HEK293T (cell line): Measurements from ENCODE around the gene TBC1D1.

Experiments used
- CTCF ChIA-PET: fragments of 350-600 bp; formaldehyde crosslinking; extraction: SDS; loops from one replicate; lab custom pipeline; 2021; ENCODE audit warnings: antibody characterized with exemption, inconsistent platforms; lab: Yijun Ruan, JAX
- POLR2A ChIA-PET: fragments of 350-600 bp; formaldehyde crosslinking; extraction: SDS; loops from one replicate; lab custom pipeline; 2020; ENCODE audit warnings: antibody characterized with exemption, inconsistent platforms; lab: Yijun Ruan, JAX
- DNase-seq: peaks from one replicate; pipeline ENCODE4 v3.0.0; 2012; ENCODE audit warnings: mixed read lengths; ENCODE audit errors: extremely low spot score
- ARNT ChIP-seq: fragments of 450-650 bp; IDR thresholded peaks from 2 replicates; pipeline ENCODE4 v1.6.1; 2017; ENCODE audit warnings: mild to moderate bottlenecking
- BHLHE40 ChIP-seq: fragments of 450-650 bp; IDR thresholded peaks from 2 replicates; pipeline ENCODE4 v1.6.1; 2016; ENCODE audit warnings: mild to moderate bottlenecking, moderate library complexity, borderline replicate concordance
- CTBP1 ChIP-seq: fragments of 450-650 bp; IDR thresholded peaks from 2 replicates; pipeline ENCODE4 v1.6.1; 2016; ENCODE audit warnings: borderline replicate concordance
- ELF4 ChIP-seq: fragments of 450-650 bp; IDR thresholded peaks from 2 replicates; pipeline ENCODE4 v1.6.1; 2017; ENCODE audit warnings: antibody characterized with exemption
- FOXA1 ChIP-seq: fragments of 450-650 bp; IDR thresholded peaks from 2 replicates; pipeline ENCODE4 v1.6.1; 2016; ENCODE audit warnings: mild to moderate bottlenecking
- FOXK2 ChIP-seq: fragments of 450-650 bp; IDR thresholded peaks from 2 replicates; pipeline ENCODE4 v1.6.1; 2016; ENCODE audit warnings: mild to moderate bottlenecking
- FOXM1 ChIP-seq: fragments of 450-650 bp; IDR thresholded peaks from 2 replicates; pipeline ENCODE4 v1.6.1; 2017; ENCODE audit warnings: mild to moderate bottlenecking, borderline replicate concordance
- HDGF ChIP-seq: fragments of 450-650 bp; IDR thresholded peaks from 2 replicates; pipeline ENCODE4 v1.6.1; 2017; ENCODE audit warnings: antibody characterized with exemption, borderline replicate concordance
- L3MBTL2 ChIP-seq: fragments of 450-650 bp; conservative IDR thresholded peaks from 2 replicates; pipeline ENCODE4 v1.6.1; 2016; ENCODE audit warnings: mild to moderate bottlenecking
- LEF1 ChIP-seq: fragments of 450-650 bp; IDR thresholded peaks from 2 replicates; pipeline ENCODE4 v1.6.1; 2017; ENCODE audit warnings: mild to moderate bottlenecking, borderline replicate concordance
- NFRKB ChIP-seq: fragments of 450-650 bp; IDR thresholded peaks from 2 replicates; pipeline ENCODE4 v1.6.1; 2016; ENCODE audit warnings: mild to moderate bottlenecking, moderate library complexity
- PKNOX1 ChIP-seq: fragments of 450-650 bp; IDR thresholded peaks from 2 replicates; pipeline ENCODE4 v1.6.1; 2016
- SP1 ChIP-seq: fragments of 450-650 bp; IDR thresholded peaks from 2 replicates; pipeline ENCODE4 v1.6.1; 2017
- SUZ12 ChIP-seq: fragments of 450-650 bp; IDR thresholded peaks from 2 replicates; pipeline ENCODE4 v1.6.1; 2016; ENCODE audit warnings: mild to moderate bottlenecking
- TARDBP ChIP-seq: fragments of 450-650 bp; IDR thresholded peaks from 2 replicates; pipeline ENCODE4 v1.6.1; 2016
- ZNF384 ChIP-seq: fragments of 450-650 bp; IDR thresholded peaks from 2 replicates; pipeline ENCODE4 v1.6.1; 2016

The TBC1D1 gene

DNA sequence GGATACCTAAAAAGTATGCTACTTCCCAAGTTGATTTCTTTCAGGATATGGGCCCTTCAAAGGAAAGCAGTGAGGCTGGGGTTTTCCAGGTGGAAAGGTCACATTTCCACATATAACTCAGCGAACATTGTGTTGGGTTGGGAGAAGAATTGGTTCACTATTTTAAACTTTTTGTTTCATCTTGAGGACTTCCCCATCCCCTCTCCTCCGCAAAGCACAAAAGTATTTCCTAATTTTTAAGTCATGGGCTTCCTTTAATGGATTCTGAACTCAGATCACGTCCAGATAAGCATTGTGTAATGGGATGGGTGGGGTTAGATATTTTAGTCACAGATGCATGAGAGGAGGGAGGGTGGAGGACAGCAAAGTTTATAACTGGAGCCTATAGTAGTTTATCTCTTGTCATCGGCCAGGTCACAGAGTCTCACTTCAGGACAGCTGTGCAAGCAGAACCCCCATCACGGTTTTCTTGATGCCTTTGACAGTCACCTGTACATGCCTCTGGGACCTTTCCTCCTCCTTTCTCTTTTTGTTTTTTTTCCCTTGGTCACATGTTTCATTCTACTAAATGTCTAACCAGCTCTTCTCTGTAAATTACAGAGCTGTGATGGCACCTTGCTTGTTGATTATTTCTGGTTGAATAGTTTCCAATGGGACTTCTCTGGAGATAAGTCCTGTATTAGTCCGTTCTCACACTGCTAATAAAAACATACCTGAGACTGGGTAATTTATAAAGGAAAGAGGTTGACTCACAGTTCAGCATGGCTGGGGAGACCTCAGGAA is 184.7 kb downstream of the TBC1D1 start:
- ChIA-PET CTCF (no interaction called here), POLR2A (no interaction called here)
- TF ChIP-seq BHLHE40 (no peak), FOXA1 (no peak), TARDBP (no peak)
- no peak for DNase-seq

- no peak for DNase-seq
- TF ChIP-seq SP1 = no peak
- no peak for TF ChIP-seq LEF1
- no peak for TF ChIP-seq ARNT
- TF ChIP-seq FOXM1 = no peak
- no peak for TF ChIP-seq FOXA1
- no peak for TF ChIP-seq FOXK2
- no peak for TF ChIP-seq TARDBP
- POLR2A ChIA-PET = no interaction called here
- CTCF ChIA-PET = no interaction called here
These were observed 185.3 kb downstream of the TBC1D1 start for GRCh38 chr4:38076153-38076669.

GRCh38 chr4:38077791-38078489 is 187.1 kb downstream of the TBC1D1 start:
- TF ChIP-seq FOXA1 (no peak), LEF1 (no peak), SP1 (no peak), PKNOX1 (no peak), TARDBP (no peak), CTBP1 (no peak), ARNT (no peak), SUZ12 (no peak), ZNF384 (no peak)
- ChIA-PET POLR2A (no interaction called here), CTCF (interaction anchor here (0.6 kb wide), 2 partner anchors 18 to 523 kb away, joined by 3 read pairs; no protein-coding TSS in a partner anchor)
- no peak for DNase-seq

GRCh38 chr4:38078590-38079421 is 187.9 kb downstream of the TBC1D1 start:
- POLR2A ChIA-PET = no interaction called here
- DNase-seq = no peak
- TF ChIP-seq FOXA1 (no peak), CTBP1 (no peak), ARNT (no peak), TARDBP (no peak)
- CTCF ChIA-PET = interaction anchor here (0.6 kb wide), 2 partner anchors 19 to 522 kb away, joined by 3 read pairs; no protein-coding TSS in a partner anchor

GRCh38 chr4:38080061-38080974 is 189.4 kb downstream of the TBC1D1 start:
- TF ChIP-seq HDGF (no peak), PKNOX1 (no peak), BHLHE40 (no peak), CTBP1 (no peak), FOXK2 (no peak), NFRKB (no peak), SP1 (no peak), SUZ12 (no peak), ELF4 (no peak), FOXM1 (no peak)
- DNase-seq = no peak
- ChIA-PET POLR2A (no interaction called here), CTCF (no interaction called here)

- CTCF ChIA-PET = no interaction called here
- POLR2A ChIA-PET = no interaction called here
- no peak for DNase-seq
- TF ChIP-seq L3MBTL2 (no peak), HDGF (no peak), TARDBP (no peak), ELF4 (no peak), BHLHE40 (no peak), CTBP1 (no peak), PKNOX1 (no peak), LEF1 (no peak), FOXA1 (no peak), FOXM1 (no peak), NFRKB (no peak), SP1 (no peak), SUZ12 (no peak), ARNT (no peak), FOXK2 (no peak)
These were observed 191.1 kb downstream of the TBC1D1 start for GRCh38 chr4:38082021-38082420.
